Measurements from ENCODE around the gene GNAI1.

GRCh38 chr7:80230327-80230726 lies 95.7 kb downstream of the GNAI1 start:
- no peak for TF ChIP-seq MED1 (CRISPR knock-in tag; IDR thresholded peaks at IDR 0.05)
- no peak for TF ChIP-seq ZBTB33 (CRISPR knock-in tag; IDR thresholded peaks at IDR 0.05)
- TF ChIP-seq HDAC2 (CRISPR knock-in tag; IDR thresholded peaks at IDR 0.05) = no peak
- no peak for TF ChIP-seq MXI1 (IDR thresholded peaks at IDR 0.05; ENCODE audit: borderline replicate concordance, low read depth, low read length)
- TF ChIP-seq STAG1 (CRISPR knock-in tag; IDR thresholded peaks at IDR 0.05) = no peak
- no peak for TF ChIP-seq ELF3 (CRISPR knock-in tag; IDR thresholded peaks at IDR 0.05)
- no peak for TF ChIP-seq RARA (CRISPR knock-in tag; IDR thresholded peaks at IDR 0.05)
- no peak for TF ChIP-seq MTA3 (CRISPR knock-in tag; IDR thresholded peaks at IDR 0.05)
- TF ChIP-seq CREB1 (IDR thresholded peaks at IDR 0.05) = no peak
- no peak for TF ChIP-seq CREB1 (CRISPR knock-in tag; IDR thresholded peaks at IDR 0.05)
- no peak for TF ChIP-seq NFIB (CRISPR knock-in tag; IDR thresholded peaks at IDR 0.05; ENCODE audit: borderline replicate concordance)
- no peak for TF ChIP-seq CBX5 (CRISPR knock-in tag; IDR thresholded peaks at IDR 0.05; ENCODE audit: borderline replicate concordance)
